Activated T-cell treated with anti-CD3 and anti-CD28 coated beads, Interleukin-2, amount 50 U/mL, for 24 hours (primary cell): Measurements from ENCODE around the gene MYO5B.

Experiments
- DNase-seq: peaks from one replicate; pipeline ENCODE4 v3.0.0-alpha.2; 2020
- H3K27ac Mint-ChIP-seq: 2 replicates; pipeline ENCODE4 v1.8.0; 2020; ENCODE audit warnings: mild to moderate bottlenecking, mixed read lengths
- H3K27me3 Mint-ChIP-seq: 2 replicates; pipeline ENCODE4 v1.8.0; 2020; ENCODE audit warnings: mixed read lengths
- H3K36me3 Mint-ChIP-seq: 2 replicates; pipeline ENCODE4 v1.8.0; 2020; ENCODE audit warnings: low read depth, mixed read lengths
- H3K4me1 Mint-ChIP-seq: 2 replicates; pipeline ENCODE4 v1.8.0; 2020; ENCODE audit warnings: low read depth, mixed read lengths
- H3K4me3 Mint-ChIP-seq: 2 replicates; pipeline ENCODE4 v1.8.0; 2020; ENCODE audit warnings: mild to moderate bottlenecking, moderate library complexity, mixed read lengths
- H3K9me3 Mint-ChIP-seq: 2 replicates; pipeline ENCODE4 v1.8.0; 2020; ENCODE audit warnings: mixed read lengths

MYO5B gene

DNA sequence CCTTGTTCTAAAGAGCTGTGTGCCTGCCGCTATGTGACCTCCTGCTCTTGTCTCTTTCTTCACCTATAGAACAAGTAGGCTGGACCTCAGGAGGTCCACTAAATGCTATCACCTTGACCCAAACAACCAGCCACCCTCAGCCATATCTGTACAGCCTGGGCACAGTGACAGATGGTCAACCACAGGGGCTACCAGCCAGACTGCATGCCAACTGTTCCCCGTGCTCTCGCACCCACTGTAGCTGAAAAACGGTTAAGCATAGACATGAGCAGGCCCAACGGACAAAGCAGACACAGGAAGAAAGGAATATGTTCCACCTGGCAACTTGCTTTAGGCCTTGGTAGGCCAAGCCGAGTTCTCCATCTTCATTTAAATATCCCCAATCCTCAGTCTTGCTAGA is 338.5 kb downstream of the MYO5B start:
- Mint-ChIP-seq H3K4me3 (no peak overlapping the region), H3K27me3 (no peaks in the 10 kb centered on the region), H3K4me1 (no peaks in the 10 kb centered on the region), H3K27ac (no peak overlapping the region), H3K9me3 (no peaks in the 10 kb centered on the region), H3K36me3 (no peaks in the 10 kb centered on the region)
- no peak for DNase-seq

DNA sequence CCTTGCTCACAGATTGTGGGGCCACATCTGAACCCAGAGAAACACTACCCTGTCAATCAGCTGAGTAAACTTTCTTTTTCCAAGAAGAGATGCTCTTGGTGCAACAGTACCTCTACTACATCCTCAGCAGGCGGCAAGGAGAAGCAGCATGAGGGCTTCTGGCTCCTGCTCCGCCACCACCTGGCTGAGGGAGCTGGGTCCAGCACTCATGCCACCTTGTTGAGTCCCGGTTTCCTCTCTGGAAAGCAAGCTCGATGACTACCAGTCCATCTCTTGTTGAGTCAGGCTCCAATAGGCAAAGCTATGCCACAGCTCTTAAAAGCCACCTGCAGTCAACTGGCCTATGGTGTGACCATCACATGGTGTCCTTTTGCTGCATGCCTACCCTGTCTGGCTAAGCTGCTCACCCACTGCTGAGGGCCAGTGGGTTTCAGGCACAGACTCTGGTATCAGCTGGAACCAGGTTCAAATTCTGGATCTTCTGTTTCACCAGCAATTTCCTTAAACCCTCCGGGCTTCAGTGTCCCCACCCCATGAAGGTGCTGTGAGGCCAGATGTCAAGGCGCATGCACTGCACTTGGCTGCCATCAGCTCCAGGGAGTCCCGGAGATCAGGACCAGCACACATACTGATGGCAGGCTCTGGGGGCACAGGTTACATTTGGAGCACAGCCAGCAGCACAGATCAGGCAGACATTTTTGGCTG is 339.1 kb downstream of the MYO5B start:
- no peak overlapping the region for H3K4me3 Mint-ChIP-seq

DNA sequence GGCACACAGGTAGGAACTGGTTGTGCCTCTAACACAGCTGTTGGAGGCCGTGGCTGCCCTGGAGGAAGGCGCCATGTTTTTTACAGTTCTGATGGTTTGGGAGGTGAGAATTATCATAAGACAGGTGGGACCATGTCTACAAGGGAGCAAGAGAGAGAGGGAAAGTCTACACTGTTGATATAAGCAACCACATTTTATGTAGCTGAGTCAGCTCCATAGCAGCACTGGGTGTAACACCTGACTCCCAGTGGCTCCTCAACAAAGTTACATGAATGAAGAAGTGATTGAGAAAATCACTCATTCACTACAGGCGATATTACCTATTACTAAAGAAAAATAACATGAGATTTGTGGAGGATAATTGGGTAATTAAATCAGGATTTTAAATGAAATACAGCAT is 340.3 kb downstream of the MYO5B start:
- Mint-ChIP-seq H3K36me3 (no peaks in the 10 kb centered on the region), H3K4me3 (no peak overlapping the region), H3K4me1 (no peaks in the 10 kb centered on the region), H3K9me3 (no peaks in the 10 kb centered on the region), H3K27ac (no peak overlapping the region), H3K27me3 (no peaks in the 10 kb centered on the region)
- DNase-seq: no peak

More for the DNA sequence above, 339.1 kb downstream of the MYO5B start:
- no peak for DNase-seq
- no peaks in the 10 kb centered on the region for H3K36me3 Mint-ChIP-seq
- H3K9me3 Mint-ChIP-seq: no peaks in the 10 kb centered on the region
- no peaks in the 10 kb centered on the region for H3K4me1 Mint-ChIP-seq
- no peaks in the 10 kb centered on the region for H3K27me3 Mint-ChIP-seq
- no peak overlapping the region for H3K27ac Mint-ChIP-seq

DNA sequence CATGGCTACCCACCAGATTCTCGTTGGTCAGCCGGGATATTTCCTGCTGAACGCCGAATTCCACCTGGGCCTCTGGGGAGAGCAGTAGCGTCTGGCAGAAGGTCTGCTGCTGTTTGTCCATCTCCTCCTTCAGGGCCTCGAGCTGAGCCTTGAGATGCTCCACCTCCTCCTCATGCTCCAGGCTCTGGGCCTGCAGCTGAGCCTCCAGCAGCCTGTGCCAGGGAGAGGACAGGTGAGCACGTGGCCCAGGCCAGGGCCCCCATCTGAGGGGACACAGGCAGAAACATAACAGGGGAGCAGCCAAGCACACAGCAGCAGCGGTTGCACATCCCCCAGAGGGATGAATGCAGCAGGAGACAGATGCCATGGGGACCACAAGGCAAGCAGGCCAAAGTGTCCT is 341.5 kb downstream of the MYO5B start:
- peaks cover 8% of the 10 kb centered on the region for H3K27me3 Mint-ChIP-seq
- H3K4me1 Mint-ChIP-seq: no peaks in the 10 kb centered on the region
- H3K9me3 Mint-ChIP-seq: no peaks in the 10 kb centered on the region
- H3K4me3 Mint-ChIP-seq: no peak overlapping the region
- H3K36me3 Mint-ChIP-seq: no peaks in the 10 kb centered on the region
- DNase-seq: no peak
- no peak overlapping the region for H3K27ac Mint-ChIP-seq

DNA sequence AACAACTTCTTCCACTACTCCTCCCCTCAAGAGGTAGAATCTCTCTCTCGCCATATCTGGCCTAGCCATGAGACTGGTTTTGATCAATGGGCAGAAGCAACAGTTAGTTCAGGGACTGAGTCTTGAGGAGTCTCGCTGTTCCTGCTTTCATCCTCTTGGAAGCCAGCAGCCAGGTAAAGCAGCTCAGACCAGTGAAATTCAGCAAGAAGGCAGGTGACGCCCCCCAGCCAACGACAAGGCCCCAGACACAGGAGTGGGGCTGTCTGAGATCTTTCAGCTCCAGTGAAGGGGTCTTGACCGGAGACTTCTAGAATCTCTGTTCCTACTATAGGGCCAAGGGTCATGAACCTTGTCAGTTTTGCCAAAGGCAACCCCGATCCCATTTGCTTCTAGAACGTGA is 341.9 kb downstream of the MYO5B start:
- peaks cover 12% of the 10 kb centered on the region for H3K27me3 Mint-ChIP-seq
- H3K9me3 Mint-ChIP-seq: no peaks in the 10 kb centered on the region
- no peaks in the 10 kb centered on the region for H3K4me1 Mint-ChIP-seq
- DNase-seq: no peak
- no peaks in the 10 kb centered on the region for H3K36me3 Mint-ChIP-seq
- no peak overlapping the region for H3K27ac Mint-ChIP-seq
- H3K4me3 Mint-ChIP-seq: no peak overlapping the region

DNA sequence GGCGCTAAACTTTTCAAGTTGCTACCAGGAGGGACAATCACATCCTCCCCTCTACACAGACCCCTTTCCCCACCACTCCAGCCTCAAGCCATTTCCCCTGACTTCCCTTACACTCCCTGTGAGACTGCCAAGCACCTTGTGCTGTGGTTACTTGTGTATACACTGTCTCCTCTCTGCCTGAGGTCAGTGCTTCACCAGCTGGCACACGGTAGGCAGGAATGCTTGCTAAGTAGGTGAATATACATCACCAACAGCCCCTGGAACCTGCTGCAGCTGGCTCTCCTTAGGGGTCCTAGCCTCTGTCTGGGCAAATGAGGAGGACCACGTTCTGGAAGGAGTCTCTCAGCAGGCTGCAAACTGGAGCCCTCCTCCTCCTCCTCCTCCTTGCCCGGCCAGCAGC is 343.3 kb downstream of the MYO5B start:
- H3K27ac Mint-ChIP-seq: no peak overlapping the region
- no peaks in the 10 kb centered on the region for H3K4me1 Mint-ChIP-seq

DNA sequence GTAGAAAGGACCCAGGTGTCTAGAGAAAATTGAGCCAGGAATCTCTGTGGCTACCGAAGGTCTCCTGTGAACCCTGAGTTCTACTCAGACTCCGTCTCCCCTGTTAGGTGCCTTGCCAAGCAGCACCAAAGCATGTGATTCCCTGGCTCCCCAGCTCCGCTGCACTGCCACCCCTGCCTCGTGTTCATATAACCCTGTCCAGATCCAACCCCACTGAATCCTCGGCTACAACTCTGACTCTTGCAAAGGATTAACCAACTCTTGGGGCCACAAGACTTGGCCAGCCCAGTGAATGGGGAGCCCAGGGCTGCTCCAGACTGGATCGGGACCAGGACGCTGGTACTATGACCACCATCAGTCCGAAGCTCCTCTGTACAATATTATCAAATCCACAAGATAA is 344.3 kb downstream of the MYO5B start:
- Mint-ChIP-seq H3K9me3 (no peaks in the 10 kb centered on the region), H3K36me3 (no peaks in the 10 kb centered on the region), H3K4me3 (no peak overlapping the region), H3K27ac (no peak overlapping the region), H3K27me3 (peaks cover 21% of the 10 kb centered on the region), H3K4me1 (no peaks in the 10 kb centered on the region)
- no peak for DNase-seq

More for the DNA sequence above, 343.3 kb downstream of the MYO5B start:
- H3K27me3 Mint-ChIP-seq: peaks cover 20% of the 10 kb centered on the region
- H3K9me3 Mint-ChIP-seq: no peaks in the 10 kb centered on the region
- DNase-seq: no peak
- no peak overlapping the region for H3K4me3 Mint-ChIP-seq
- H3K36me3 Mint-ChIP-seq: no peaks in the 10 kb centered on the region

DNA sequence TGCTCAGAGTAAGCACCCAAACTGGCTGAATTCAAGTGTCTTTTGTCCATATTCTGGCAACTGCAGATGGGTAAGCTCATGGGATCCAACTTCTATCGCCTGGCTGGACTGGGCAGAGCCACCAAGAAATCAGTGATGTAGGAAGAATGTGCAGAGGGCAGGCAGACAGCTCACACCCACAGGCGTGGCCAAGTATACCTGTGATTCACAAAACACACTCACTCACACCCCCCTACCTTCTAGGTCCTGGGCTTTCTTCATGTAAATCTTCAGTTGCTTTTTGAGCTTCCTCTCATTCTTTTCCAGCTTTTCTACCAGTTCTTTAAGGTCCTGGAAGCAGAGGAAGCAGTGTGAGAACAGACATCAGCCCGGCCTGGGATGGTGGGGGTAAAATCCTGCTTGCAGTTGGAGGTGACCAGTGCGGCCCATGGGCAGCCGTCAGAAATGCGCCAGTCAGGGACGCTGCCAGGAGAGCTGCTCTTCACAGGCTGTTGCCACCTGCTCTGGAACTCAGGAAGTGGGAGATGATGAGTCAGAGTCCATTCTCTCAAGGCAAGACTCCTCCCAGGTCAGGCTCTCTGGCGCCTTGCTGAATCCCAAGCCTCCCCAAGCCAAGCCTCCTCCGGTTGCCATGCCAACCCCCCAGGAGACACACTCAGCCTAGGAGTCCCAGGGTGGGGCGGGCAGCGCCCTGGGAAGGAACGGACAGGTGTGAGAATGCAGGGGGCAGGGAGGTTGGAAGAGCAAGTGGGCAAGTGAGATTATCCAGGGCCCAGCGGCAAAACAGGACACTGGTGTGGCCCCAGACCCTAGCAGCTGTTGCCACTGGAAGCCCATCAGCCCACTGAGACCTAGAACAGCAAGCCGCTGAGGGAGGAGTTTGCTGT is 345.4 kb downstream of the MYO5B start:
- Mint-ChIP-seq H3K4me3 (no peak overlapping the region), H3K36me3 (no peaks in the 10 kb centered on the region), H3K27ac (no peak overlapping the region), H3K9me3 (no peaks in the 10 kb centered on the region), H3K27me3 (peaks cover 23% of the 10 kb centered on the region), H3K4me1 (no peaks in the 10 kb centered on the region)
- DNase-seq: no peak

DNA sequence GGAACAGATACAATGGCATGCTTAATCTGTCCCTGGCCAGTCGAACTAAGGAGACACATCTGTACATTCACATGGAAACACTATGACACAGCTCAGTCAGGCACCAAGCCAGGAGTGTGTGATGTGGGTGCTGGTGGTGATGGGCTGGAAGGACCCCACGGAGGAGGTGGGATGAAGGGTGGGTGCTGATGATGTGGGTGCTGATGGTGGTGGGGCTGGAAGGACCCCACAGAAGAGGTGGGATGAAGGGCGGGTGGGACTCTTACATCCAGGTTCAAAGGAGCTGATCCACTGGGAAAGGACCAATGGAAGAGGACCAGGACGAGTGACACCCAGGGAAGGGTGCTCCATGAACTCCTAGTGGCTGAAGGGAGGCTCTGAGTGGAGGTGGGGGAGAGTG is 346.8 kb downstream of the MYO5B start:
- DNase-seq: no peak

DNA sequence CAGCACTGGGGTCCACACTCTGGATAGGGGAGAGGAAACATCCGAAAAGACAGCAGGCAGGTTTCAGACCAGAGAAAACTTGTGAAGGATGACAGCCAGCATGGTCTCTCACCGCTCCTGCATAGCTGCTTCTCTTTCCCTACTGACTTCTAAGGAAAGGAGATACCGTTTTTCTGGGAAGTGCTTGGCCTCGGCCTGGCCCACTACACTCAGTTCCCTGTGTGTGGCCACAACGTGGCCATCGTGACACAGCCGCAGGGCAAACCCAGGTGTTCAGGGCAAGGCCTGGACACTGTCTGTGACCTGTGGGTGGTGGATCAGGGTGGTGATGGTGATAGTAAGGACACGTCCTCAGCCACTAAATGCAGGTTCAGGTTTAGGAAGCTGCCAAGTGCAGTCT is 347.4 kb downstream of the MYO5B start:
- no peak for DNase-seq
- no peak overlapping the region for H3K4me3 Mint-ChIP-seq
- no peaks in the 10 kb centered on the region for H3K36me3 Mint-ChIP-seq
- H3K4me1 Mint-ChIP-seq: no peaks in the 10 kb centered on the region
- peaks cover 23% of the 10 kb centered on the region for H3K27me3 Mint-ChIP-seq
- no peak overlapping the region for H3K27ac Mint-ChIP-seq
- no peaks in the 10 kb centered on the region for H3K9me3 Mint-ChIP-seq

More for the DNA sequence above, 346.8 kb downstream of the MYO5B start:
- no peaks in the 10 kb centered on the region for H3K4me1 Mint-ChIP-seq
- no peaks in the 10 kb centered on the region for H3K9me3 Mint-ChIP-seq
- H3K36me3 Mint-ChIP-seq: no peaks in the 10 kb centered on the region
- H3K4me3 Mint-ChIP-seq: no peak overlapping the region
- no peak overlapping the region for H3K27ac Mint-ChIP-seq
- H3K27me3 Mint-ChIP-seq: peaks cover 23% of the 10 kb centered on the region

DNA sequence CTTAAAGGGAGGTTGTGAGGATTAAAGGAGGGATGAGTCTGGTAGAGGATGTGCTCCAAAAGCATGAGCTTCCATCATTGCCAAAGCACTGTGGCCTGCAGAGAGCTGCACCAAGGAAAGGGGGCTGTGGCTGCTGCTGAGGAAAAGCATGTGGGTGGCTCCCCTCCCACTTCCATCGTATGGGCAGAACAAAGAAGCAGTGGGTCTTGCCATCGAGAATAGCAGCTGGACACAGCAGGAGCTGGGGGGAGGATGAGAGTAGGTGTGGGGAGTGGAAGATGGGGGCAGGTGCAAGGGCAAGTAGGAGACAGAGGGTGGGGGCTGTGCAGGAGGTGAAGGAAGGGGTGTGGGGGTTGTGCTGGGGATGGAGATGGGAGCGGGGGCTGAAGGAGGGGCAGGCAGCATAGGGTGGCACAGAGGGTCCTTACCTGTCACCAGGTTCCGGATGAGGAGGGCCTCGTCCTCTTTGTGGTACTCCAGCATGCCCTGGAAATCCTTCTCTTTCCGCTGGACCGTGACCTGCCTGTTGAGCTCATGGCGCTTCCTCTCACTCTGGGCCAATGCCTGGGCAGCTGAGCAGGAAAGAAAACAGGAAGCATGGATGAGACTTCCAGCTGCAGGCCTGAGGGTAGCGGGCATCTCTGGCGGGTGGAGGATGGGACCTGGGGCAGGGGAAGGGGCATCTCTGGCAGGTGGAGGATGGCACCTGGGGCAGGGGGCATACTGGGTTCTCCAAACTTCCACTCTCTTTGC is 348.1 kb downstream of the MYO5B start:
- H3K27me3 Mint-ChIP-seq: peaks cover 23% of the 10 kb centered on the region
- no peaks in the 10 kb centered on the region for H3K36me3 Mint-ChIP-seq
- DNase-seq: no peak
- H3K27ac Mint-ChIP-seq: no peak overlapping the region
- H3K4me3 Mint-ChIP-seq: no peak overlapping the region
- H3K9me3 Mint-ChIP-seq: no peaks in the 10 kb centered on the region
- no peaks in the 10 kb centered on the region for H3K4me1 Mint-ChIP-seq

DNA sequence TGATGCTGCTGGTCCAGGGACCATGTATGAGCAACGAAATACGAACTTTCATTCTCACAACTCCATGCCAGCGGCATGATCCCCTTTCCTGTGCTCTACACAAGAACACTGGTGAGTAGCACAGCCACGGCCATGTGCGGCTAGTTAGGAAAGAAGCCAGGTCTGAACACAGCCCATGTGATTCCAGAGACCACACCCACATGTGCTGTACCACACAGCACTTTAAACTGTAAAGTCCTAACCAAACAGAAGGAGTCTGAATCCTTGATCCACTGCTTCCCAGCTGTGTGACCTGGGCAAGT is 348.6 kb downstream of the MYO5B start:
- Mint-ChIP-seq H3K4me3 (no peak overlapping the region), H3K27ac (no peak overlapping the region), H3K9me3 (no peaks in the 10 kb centered on the region), H3K4me1 (no peaks in the 10 kb centered on the region), H3K36me3 (no peaks in the 10 kb centered on the region), H3K27me3 (peaks cover 23% of the 10 kb centered on the region)
- no peak for DNase-seq

DNA sequence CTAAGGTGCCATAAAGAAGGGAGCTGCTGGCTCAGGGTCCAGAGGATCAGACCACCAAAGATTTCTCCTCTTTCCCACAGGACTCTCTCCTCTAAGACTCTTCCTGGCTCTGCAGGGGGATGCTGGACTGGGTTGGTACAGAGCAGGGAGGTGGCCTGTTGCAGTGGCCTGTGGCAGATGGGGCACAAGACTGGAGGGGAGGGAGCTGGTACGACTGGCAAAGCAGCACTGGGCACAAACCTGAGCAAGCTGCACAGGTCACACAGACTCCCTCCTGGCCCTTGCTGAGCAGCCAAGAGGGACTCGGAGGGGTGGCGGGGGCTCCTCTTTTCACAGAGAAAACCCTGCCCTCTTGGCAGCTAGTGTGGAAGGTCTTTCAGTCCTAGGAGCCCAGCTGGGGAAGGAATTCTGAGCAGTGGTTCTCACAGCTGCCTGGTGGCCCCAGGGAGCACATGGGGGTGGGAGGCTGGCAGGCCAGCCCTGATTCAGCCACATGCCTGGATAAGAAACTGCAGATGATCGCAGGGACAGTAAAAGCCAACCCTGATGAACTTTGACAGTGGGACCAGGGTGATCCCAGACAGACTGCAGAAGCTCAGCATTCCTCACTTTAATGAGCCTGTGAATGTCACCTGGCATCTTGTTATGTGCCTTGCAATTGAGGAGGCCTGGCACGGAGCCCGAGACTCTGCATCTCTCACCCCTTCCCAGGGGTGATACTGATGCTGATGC is 349.2 kb downstream of the MYO5B start:
- H3K4me3 Mint-ChIP-seq: no peak overlapping the region
- peaks cover 23% of the 10 kb centered on the region for H3K27me3 Mint-ChIP-seq
- no peak for DNase-seq
- H3K4me1 Mint-ChIP-seq: no peaks in the 10 kb centered on the region
- H3K9me3 Mint-ChIP-seq: no peaks in the 10 kb centered on the region
- no peaks in the 10 kb centered on the region for H3K36me3 Mint-ChIP-seq
- no peak overlapping the region for H3K27ac Mint-ChIP-seq

DNA sequence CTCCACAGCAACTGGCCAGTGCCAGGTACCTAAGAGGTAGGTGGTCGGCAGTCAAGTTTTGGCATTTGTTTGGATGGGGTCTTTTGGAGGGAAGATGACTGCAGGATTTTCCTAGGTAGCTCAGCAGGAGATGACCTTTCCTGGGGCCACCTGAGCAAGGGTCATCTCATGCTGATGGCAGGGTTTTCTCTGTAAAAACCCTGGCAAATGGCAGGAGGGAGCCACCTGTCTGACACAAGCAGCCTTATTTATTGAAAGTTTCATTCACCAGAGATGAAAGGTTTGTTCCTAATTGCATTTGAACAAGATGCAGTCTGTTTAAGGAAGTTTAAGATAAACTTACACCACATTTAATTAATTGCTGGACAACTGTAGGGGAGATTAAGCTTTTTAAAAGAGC is 350.0 kb downstream of the MYO5B start:
- H3K9me3 Mint-ChIP-seq: no peaks in the 10 kb centered on the region
- peaks cover 23% of the 10 kb centered on the region for H3K27me3 Mint-ChIP-seq
- no peak overlapping the region for H3K27ac Mint-ChIP-seq
- no peaks in the 10 kb centered on the region for H3K36me3 Mint-ChIP-seq
- no peak overlapping the region for H3K4me3 Mint-ChIP-seq
- H3K4me1 Mint-ChIP-seq: no peaks in the 10 kb centered on the region
- no peak for DNase-seq
